ENCODE results near the gene SCFD1. TPM values are rescaled to one million over a fixed set of nuclear protein-coding genes. Genes with fewer than 3 reads are reported as not detected.
"Not testable (repeated sequence)": the region's sequence is repeated elsewhere in the genome, so short reads cannot be mapped to it uniquely, and the experiment has no call there.

SCFD1 gene
- total RNA-seq, 1 donor from 2014 or later = 74.2 TPM

DNA sequence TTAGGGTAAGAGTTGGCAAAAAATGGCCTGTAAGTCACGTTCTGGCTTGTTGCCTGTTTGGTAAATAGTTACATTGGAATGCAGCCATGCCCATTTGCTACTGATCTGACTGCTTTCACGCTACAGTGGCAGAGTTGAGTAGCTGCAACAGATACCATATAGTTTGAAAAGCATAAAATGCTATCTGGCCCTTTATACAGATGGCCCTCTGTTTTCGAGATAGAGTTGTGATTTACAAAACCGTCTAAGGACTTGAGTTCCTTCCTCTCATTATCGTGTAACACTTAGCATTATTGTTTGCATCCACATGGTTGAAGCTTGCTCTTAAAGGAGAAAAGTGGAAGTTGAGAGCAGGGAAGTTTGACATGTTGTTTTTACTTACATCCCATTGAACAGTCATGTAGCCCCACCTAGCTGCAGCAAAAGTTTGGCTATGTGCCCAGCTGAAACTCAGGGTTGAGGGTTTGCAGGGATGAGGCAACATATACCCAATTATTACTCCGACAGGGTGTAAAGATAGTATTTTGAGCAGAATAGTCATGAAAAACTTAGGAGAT lies 11.3 kb upstream of the SCFD1 start:
- DNase-seq = peak; percentile 91

- no peak for DNase-seq
Observed at GRCh38 chr14:30614155-30614554, 8.0 kb upstream of the SCFD1 start.

DNA sequence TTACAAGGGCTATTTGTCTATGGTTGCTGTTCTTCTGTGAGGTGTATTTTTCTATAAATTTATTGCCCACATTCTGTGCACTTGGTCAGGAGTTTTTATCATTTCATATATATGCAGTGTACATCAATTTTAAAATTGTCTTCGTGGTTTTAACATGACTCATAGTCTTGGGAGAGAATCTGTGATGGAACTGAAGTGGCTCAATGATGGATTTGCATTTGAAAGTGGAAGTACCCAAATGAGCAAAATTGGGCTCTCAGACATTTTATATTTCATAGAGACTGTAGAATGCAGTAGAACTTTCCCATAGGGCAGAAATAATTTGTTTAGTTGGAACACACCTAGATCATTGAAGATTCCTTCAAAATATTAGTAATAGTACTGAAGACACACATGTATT lies 1.9 kb upstream of the SCFD1 start:
- no peak for DNase-seq

GRCh38 chr14:30621354-30621939 lies 672 bp upstream of the SCFD1 start:
- DNase-seq = peak; percentile 48

GRCh38 chr14:30623412-30624131 lies 1.5 kb downstream of the SCFD1 start:
- no peak for DNase-seq

GRCh38 chr14:30624132-30624423 lies 2.0 kb downstream of the SCFD1 start:
- no peak for DNase-seq

DNA sequence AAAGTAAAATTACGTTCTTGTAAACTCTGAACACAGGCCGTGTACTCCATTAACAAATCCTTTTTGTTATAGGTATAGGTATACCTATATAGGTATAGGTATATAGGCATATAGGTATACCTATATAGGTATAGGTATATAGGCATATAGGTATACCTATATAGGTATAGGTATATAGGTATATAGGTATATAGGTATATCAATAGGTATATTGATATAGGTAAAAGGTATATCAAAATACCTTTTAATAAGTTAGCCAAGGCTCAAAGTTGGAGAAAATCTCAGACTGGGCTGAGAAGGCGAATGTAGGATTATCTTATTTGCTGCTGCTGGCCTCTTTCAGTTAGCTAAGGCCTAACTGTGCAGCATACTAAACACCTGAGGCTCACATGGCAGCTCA lies 3.4 kb downstream of the SCFD1 start:
- no peak for DNase-seq

DNA sequence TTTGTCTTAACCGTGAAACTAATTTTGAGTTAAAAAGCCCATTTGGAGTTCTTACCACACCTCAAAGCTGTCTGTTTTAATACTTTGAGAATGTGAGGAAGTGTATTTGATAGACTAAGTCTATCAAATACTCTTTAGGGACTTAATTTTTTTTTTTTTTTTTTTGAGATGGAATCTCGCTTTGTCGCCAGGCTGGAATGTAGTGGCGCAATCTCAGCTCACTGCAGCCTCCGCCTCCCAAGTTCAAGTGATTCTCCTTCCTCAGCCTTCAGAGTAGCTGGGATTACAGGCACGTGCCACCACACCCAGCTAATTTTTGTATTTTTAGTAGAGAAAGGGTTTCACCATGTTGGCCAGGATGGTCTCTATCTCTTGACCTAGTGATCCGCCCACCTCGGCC lies 7.3 kb downstream of the SCFD1 start:
- not testable (repeated sequence) for DNase-seq

- DNase-seq = no peak
Observed at GRCh38 chr14:30630248-30630647, 8.1 kb downstream of the SCFD1 start.

- no peak for DNase-seq
Observed at GRCh38 chr14:30632730-30633129, 10.6 kb downstream of the SCFD1 start.

DNA sequence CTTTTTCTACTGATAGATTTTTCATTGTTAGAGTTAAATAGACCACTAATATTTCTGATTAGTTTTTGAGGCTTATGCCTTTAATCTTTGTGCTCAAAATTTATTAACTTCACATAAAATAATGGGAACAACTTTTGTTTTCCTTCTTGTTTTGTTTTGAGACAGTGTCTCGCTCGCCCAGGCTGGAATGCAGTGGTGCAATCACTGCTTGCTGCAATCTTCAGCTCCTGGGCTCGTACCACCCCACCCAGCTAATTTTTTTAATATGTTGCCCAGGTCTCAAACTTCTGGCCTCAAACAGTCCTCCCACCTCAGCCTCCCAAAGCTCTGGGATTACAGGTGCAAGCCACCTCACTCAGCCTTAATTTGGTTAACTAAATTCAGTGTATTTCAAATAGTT lies 16.8 kb downstream of the SCFD1 start:
- DNase-seq = no peak

GRCh38 chr14:30641207-30641606 lies 19.1 kb downstream of the SCFD1 start:
- DNase-seq = no peak

DNA sequence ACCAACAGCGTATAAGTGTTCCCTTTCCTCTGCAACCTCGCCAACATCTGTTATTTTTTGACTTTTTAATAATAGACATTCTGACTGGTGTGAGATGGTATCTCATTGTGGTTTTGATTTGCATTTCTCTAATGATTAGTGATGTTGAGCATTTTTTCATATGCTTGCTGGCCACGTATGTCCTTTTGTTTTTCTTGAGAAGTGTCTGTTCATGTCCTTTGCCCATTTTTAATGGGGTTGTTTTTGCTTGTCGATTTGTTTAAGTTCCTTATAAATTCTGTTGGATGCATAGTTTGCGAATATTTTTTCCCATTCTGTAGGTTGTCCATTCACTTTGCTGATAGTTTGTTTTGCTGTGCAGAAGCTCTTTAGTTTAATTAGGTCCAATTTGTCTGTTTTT lies 22.3 kb downstream of the SCFD1 start:
- DNase-seq = not testable (repeated sequence)

GRCh38 chr14:30645600-30645999 lies 23.5 kb downstream of the SCFD1 start:
- DNase-seq = no peak

DNA sequence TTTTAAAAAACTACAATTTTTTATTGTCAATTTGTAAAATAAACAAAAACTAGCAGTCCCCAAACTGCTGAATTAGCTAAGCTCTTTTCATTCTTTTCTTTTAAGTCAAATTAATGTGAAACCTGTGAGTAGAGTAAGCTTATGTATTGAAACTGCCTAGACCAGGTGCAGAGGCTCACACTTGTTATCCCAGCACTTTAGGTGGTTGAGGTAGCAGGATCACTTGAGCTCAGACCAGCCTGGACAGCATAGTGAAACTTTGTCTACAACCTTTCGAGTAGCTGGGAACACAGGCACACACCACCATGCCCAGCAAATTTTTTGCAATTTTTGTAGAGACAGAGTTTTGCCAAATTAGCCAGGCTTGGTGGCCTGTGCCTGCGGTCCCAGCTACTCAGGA lies 26.4 kb downstream of the SCFD1 start:
- DNase-seq = no peak

- no peak for DNase-seq
Observed at GRCh38 chr14:30651937-30652336, 29.8 kb downstream of the SCFD1 start.

DNA sequence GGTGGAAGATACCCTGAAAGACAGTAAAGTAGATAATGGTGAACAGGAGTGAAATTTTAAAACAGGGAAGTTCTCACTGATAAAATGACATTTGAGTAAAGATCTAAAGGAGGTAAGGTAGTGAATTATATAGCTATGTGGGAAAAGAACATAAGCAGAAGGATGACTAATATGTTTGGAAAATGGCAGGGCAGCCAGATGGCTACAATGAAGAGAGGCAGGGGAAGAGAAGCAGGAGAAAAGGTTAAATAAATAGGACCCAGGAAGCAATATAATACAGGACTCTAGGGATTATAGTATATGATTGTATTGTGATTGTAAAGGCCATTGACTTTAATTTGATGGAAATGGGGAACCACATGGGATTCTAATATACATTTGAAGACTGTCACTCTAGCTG lies 33.0 kb downstream of the SCFD1 start:
- peak; percentile 3 for DNase-seq

DNA sequence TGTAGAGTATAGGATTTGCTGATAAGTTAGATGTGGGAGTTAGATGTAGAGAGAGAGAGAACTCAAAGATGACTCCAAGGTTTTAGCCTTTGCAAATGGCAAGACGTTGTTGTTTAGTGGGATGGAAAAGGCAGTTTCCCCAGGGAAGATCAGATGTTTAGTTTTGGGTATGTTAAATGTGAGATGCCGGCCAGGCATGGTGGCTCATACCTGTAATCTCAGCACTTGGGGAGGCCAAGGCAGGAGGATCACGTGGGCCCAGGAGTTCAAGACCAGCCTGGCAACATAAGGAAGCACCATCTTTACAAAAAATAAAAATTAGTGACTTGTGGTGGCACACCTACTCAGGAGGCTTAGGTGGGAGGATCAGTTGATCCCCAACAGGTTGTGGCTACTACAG lies 33.5 kb downstream of the SCFD1 start:
- DNase-seq = no peak

DNA sequence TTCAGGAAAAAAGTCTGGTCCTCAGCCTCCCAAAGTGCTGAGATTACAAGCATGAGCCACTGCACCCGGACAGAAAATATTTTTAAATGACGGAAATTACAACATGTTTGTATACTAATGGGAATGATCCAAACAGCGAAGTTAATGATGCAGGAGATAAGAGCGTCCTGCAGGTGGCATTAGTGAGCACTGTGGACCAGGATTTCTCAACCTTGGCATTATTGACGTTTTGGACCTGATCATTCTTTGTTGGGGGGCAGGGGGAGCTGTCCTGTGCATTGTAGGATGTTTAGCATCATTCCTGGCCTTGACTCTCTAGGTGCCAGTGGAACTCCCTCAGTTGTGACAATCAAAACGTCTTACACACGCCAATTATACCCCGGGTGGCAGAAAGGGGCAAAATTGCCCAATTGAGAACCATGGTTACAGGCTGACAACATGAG lies 34.1 kb downstream of the SCFD1 start:
- peak; percentile 70 for DNase-seq

DNA sequence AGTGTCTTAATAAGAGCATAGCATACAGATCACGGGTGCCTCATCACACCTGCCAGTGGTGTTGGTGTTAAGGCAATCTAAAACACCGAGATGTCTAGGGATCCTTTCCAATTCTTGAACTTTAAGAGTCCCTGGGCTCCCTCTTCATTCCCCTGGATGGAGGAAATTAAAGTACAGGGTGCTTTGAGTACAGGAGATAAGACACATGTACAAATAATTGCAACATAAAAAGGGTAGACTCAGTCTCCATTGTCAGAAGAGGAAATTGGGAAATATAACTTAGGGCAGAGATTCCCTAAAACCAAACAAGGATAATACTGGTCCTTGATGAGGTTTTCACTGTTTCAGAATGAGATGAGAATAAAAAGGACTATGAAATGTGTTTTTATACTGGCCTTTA lies 34.9 kb downstream of the SCFD1 start:
- DNase-seq = no peak

DNA sequence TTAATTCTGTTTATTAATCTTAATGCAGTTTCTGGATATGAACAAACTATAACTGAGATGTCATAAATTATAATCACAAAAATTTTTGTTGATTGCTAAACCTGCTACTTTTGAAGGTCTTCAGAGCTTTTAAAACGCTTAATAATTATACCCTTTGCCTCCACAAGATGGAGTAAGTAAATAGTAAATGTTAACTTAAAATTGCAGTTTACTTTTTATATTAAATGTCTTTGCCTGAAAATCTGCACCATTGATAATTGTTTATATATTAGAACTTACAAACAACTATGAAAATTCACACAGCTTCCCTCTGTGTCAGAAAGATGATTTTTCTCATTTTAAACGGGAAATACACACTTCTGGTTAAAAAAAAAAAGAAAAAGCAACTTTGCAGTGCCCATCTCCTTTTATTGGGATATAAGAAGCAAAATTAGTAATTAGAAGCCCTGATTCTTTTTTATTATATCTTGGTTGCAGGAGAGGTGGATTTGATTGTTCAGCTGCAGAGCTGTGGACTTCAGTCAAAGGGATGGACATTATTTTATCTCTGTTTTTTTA lies 35.6 kb downstream of the SCFD1 start:
- peak; percentile 32 for DNase-seq

- DNase-seq = no peak
Observed at GRCh38 chr14:30658645-30659044, 36.5 kb downstream of the SCFD1 start.

- DNase-seq = no peak
Observed at GRCh38 chr14:30669594-30669993, 47.5 kb downstream of the SCFD1 start.

GRCh38 chr14:30673071-30673470 lies 51.0 kb downstream of the SCFD1 start:
- no peak for DNase-seq
